Mucosa of rectum (tissue), 2 donors: ENCODE results near the gene CLPX.
"Not testable (repeated sequence)": the region's sequence is repeated elsewhere in the genome, so short reads cannot be mapped to it uniquely, and the experiment has no call there.

Experiments used
- H3K27ac ChIP-seq, 2 donors: one replicate each; pipeline ENCODE4 v1.7.0; 2013; ENCODE audit warnings: inconsistent platforms in 2 of 2, low read depth in 2 of 2, low read length in 2 of 2
- H3K27me3 ChIP-seq, 2 donors: one replicate each; pipeline ENCODE4 v1.7.0; 2013; ENCODE audit warnings: low read length in 2 of 2; ENCODE audit not compliant: control insufficient read depth in 2 of 2, insufficient read depth in 2 of 2
- H3K36me3 ChIP-seq, 2 donors: one replicate each; pipeline ENCODE4 v1.7.0; 2013; ENCODE audit warnings: low read length in 2 of 2; ENCODE audit not compliant: control insufficient read depth in 2 of 2, insufficient read depth in 2 of 2
- H3K4me1 ChIP-seq, 2 donors: one replicate each; pipeline ENCODE4 v1.7.0; 2013; ENCODE audit warnings: low read length in 2 of 2, mild to moderate bottlenecking in 1 of 2; ENCODE audit not compliant: control insufficient read depth in 2 of 2, insufficient read depth in 2 of 2
- H3K4me3 ChIP-seq, 2 donors: one replicate each; pipeline ENCODE4 v1.7.0; 2013; ENCODE audit warnings: low read length in 2 of 2
- H3K9ac ChIP-seq, 2 donors: one replicate each; pipeline ENCODE4 v1.7.0; 2013; ENCODE audit warnings: low read length in 2 of 2, low read depth in 1 of 2, mild to moderate bottlenecking in 1 of 2
- H3K9me3 ChIP-seq, 2 donors: one replicate each; pipeline ENCODE4 v1.7.0; 2013; ENCODE audit warnings: low read length in 2 of 2; ENCODE audit not compliant: control insufficient read depth in 2 of 2
- donor health status: healthy.
- donor health status: Normal muscosa, but diverticular disease.

Gene CLPX

DNA sequence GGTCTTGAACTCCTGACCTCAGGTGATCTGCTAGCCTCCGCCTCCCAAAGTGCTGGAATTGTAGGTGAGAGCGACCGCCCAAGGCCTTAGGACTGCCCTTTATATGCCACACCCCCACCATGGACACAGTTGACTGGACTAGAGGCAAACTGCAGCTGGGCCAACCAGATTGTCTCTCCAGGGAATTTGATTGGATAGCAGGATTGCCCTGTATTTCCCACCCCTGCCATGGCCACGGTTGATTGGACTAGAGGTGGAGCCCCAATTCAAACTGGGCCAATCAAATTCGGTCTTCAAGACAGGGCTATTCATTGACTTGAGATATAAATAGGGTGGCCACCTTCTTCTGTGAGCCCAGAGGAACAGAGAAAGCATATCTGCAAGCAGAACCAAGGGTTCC is 6.9 kb upstream of the CLPX start:
- Histone ChIP-seq H3K4me3 (no peak overlapping the region), H3K27ac (no peak overlapping the region), H3K27me3 (no peaks in the 10 kb centered on the region), H3K4me1 (no peaks in the 10 kb centered on the region), H3K9ac (no peak overlapping the region), H3K36me3 (no peaks in the 10 kb centered on the region), H3K9me3 (no peaks in the 10 kb centered on the region)

DNA sequence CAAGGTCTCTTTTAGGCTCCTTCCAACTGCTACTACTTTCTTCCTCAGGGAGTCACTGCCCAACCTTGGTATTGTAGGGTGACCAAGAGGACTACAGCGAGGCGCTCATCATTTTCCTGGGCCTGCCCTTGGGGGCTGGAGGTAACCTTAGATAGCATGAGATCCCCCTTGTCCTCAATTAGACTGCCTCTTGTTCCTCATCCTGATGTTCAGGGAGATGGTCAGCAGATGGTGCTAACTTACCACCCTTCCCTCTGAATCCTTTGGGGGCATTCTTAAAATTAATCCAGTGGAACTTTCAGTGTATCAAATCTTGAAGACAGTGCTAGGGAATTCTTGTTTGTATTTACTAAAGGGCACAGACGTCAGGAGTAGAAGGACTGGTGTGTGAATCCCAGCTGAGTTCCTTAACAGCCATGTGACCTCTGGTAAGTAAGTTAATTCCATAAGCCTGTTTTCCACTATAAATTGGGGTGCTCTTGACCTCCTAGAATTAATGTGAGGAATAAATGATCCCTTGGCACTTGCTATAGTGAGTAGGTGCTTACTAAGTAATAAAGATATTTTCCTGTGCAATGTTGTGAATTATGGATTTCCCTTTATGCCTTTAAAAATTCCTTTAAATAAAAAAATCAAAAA is 4.1 kb upstream of the CLPX start:
- Histone ChIP-seq H3K9ac (no peak overlapping the region), H3K9me3 (no peaks in the 10 kb centered on the region), H3K27ac (no peak overlapping the region), H3K27me3 (no peaks in the 10 kb centered on the region), H3K4me3 (no peak overlapping the region), H3K4me1 (peaks cover 0 to 3% of the 10 kb centered on the region in 2 donors), H3K36me3 (no peaks in the 10 kb centered on the region)

- not testable (repeated sequence) for H3K27ac ChIP-seq, H3K27me3 ChIP-seq, H3K36me3 ChIP-seq, H3K4me3 ChIP-seq, H3K9ac ChIP-seq, H3K4me1 ChIP-seq, H3K9me3 ChIP-seq
Observed at GRCh38 chr15:65188472-65188871, 3.3 kb upstream of the CLPX start.

DNA sequence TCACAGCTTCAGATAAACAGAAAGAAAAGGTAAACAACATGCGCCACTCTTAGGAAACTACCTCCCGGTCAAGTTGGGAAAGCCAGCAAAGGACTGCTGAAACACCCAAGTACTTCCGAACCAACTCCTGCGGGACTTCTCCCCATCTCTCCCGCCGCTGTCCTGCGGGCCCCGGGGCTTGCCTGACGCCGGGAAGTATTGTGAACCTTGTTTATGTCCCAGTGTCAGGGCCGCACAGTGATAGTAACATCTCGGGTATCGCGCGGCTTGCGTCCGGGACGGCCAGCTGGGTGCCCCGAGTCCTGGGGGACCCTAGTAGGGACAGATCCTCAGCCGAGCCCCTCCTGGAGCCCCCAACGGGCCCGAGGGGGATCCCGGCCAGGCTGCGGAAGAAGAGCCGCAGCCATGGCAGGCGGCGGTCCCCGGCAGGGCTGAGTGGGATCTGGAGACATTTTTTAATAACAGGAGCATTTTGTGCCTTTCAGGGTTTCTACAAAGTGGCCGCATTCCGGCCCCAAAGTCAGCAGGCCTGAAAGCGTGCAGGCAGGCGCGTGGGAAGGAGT is 756 bp downstream of the CLPX start:
- Histone ChIP-seq H3K36me3 (peaks cover 4 to 6% of the 10 kb centered on the region in 2 donors), H3K9me3 (no peaks in the 10 kb centered on the region), H3K27ac (peak overlapping the region; percentile 92 to 94), H3K9ac (peak overlapping the region; percentile 91 to 92), H3K27me3 (no peaks in the 10 kb centered on the region), H3K4me3 (peak overlapping the region; percentile 90 to 91), H3K4me1 (peaks cover 0 to 7% of the 10 kb centered on the region in 2 donors)

DNA sequence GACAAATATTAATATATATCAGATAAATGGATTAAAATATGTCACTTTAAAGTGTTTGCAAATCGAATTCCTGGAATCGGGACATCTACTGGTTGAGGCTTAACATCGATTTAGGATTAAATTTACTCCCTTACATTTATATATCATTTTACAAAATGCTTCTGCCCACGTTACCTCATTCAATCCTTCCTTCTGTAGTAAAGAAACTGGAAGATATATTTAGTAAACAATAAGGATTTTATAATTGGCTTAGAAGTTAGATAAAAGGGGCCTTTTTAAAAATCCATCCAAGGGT is 1.3 kb downstream of the CLPX start:
- Histone ChIP-seq H3K4me3 (peak overlapping the region; percentile 90 to 91), H3K4me1 (peaks cover 0 to 7% of the 10 kb centered on the region in 2 donors), H3K9ac (peak overlapping the region; percentile 91 to 92), H3K9me3 (no peaks in the 10 kb centered on the region), H3K27me3 (no peaks in the 10 kb centered on the region), H3K27ac (peak overlapping the region; percentile 92 to 94), H3K36me3 (peaks cover 8 to 10% of the 10 kb centered on the region in 2 donors)

DNA sequence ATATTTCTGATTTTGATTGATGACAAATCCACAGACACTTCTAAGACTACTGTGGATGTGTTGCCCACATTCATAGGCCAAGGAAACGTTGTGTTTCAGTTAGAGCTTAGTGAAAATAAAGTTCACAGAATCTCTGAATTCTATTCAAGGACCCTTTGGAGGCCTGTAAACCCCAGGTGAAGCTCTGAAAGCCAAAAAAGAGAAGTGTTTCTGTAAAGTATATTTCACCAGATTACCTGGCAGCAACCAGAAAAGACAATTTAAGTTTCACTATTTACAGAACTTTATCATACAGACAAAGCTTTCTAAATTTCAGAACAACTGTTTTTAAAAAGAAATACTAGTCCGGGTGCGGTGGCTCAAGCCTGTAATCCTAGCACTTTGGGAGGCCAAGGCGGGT is 2.6 kb downstream of the CLPX start:
- H3K27ac ChIP-seq, result no peak overlapping the region
- H3K4me3 ChIP-seq, result no peak overlapping the region
- peaks cover 0 to 7% of the 10 kb centered on the region in 2 donors for H3K4me1 ChIP-seq
- H3K9ac ChIP-seq, result no peak overlapping the region
- H3K9me3 ChIP-seq, result no peaks in the 10 kb centered on the region
- no peaks in the 10 kb centered on the region for H3K27me3 ChIP-seq
- H3K36me3 ChIP-seq, result peaks cover 16 to 19% of the 10 kb centered on the region in 2 donors

DNA sequence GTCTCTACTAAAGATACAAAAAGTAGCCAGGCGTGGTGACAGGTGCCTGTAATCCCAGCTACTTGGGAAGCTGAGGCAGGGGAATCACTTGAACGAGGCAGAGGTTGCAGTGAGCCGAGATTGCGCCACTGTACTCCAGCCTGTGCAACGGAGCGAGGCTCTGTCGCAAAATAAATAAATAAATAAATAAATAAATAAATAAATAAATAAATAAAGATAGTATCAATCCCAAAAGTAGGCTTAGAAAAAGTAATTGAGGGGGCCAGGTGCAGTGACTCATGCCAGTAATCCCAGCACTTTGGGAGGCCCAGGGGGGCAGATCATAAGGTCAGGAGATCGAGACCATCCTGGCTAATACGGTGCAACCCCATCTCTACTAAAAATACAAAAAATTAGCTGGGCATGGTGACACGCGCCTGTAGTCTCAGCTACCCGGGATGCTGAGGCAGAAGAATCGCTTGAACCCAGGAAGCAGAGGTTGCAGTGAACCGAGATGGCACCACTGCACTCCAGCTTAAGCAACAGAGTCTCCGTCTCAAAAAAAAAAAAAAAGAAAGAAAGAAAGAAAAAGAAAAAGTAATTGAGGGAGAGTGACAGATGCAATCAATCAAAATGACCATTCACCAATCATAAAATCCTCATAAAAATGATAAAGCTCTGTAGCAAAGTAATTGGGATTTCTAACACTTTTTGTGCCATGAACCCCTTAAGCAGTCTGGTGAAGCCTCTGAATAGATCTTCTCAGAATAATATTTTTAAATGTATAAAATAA is 3.4 kb downstream of the CLPX start:
- H3K27ac ChIP-seq, H3K4me1 ChIP-seq, H3K4me3 ChIP-seq, H3K27me3 ChIP-seq, H3K9ac ChIP-seq, H3K9me3 ChIP-seq: not testable (repeated sequence)
- H3K36me3 ChIP-seq, result peaks cover 22 to 26% of the 10 kb centered on the region in 2 donors

DNA sequence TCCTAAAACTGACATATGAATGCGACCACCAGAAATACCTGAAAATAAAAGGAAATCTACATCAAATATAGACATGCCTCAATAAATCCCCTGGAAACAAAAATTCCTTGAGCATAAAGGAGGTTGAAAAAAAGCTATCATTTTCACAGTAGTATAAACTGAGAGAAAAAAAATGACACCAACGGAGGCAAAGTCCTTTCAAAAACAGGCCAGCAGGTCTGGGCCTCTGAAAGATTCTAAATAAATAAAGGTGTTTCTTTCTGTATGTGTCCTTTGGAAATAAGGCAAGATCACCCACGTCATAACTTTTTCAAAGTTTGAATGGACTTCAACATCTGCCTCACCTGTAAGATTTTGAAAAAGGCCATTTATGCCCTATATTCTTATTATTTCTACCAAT is 5.0 kb downstream of the CLPX start:
- no peak overlapping the region for H3K4me3 ChIP-seq
- peaks cover 30 to 33% of the 10 kb centered on the region in 2 donors for H3K36me3 ChIP-seq
- peaks cover 0 to 4% of the 10 kb centered on the region in 2 donors for H3K4me1 ChIP-seq
- H3K27ac ChIP-seq, result no peak overlapping the region
- H3K9me3 ChIP-seq, result no peaks in the 10 kb centered on the region
- no peaks in the 10 kb centered on the region for H3K27me3 ChIP-seq
- H3K9ac ChIP-seq, result no peak overlapping the region

- H3K27me3 ChIP-seq, result no peaks in the 10 kb centered on the region
- no peak overlapping the region for H3K27ac ChIP-seq
- H3K4me1 ChIP-seq, result no peaks in the 10 kb centered on the region
- peak overlapping the region in 1 of 2 donors; percentile 24 for H3K9ac ChIP-seq
- no peaks in the 10 kb centered on the region for H3K9me3 ChIP-seq
- H3K4me3 ChIP-seq, result no peak overlapping the region
- H3K36me3 ChIP-seq, result peaks cover 33 to 39% of the 10 kb centered on the region in 2 donors
Observed at GRCh38 chr15:65177901-65178300, 7.2 kb downstream of the CLPX start.

- Histone ChIP-seq H3K36me3 (peaks cover 35 to 45% of the 10 kb centered on the region in 2 donors), H3K27ac (no peak overlapping the region), H3K4me1 (no peaks in the 10 kb centered on the region)
Observed at GRCh38 chr15:65176056-65176455, 9.1 kb downstream of the CLPX start.

More at GRCh38 chr15:65176056-65176455, 9.1 kb downstream of the CLPX start:
- no peak overlapping the region for H3K4me3 ChIP-seq
- H3K9me3 ChIP-seq, result no peaks in the 10 kb centered on the region
- no peak overlapping the region for H3K9ac ChIP-seq
- H3K27me3 ChIP-seq, result no peaks in the 10 kb centered on the region
